Mesenchymal stem cell (in vitro differentiated cells and primary cell): ENCODE results near the gene GOLGA6L22. TPM values are rescaled to one million over a fixed set of nuclear protein-coding genes. Genes with fewer than 3 reads are reported as not detected.
"Not testable (repeated sequence)": the region's sequence is repeated elsewhere in the genome, so short reads cannot be mapped to it uniquely, and the experiment has no call there.

ENCODE experiments used
- DNase-seq: peaks from one replicate; pipeline ENCODE4 v3.0.0-alpha.2; 2013
- H2AFZ ChIP-seq: one replicate; pipeline ENCODE4 v1.6.1; 2013; ENCODE audit warnings: low read depth, mild to moderate bottlenecking, control low read depth, inconsistent platforms, low read length, moderate library complexity
- H2AK5ac ChIP-seq: 2 replicates; pipeline ENCODE4 v1.6.1; 2013; ENCODE audit warnings: low read length, moderate library complexity, mild to moderate bottlenecking, inconsistent platforms; ENCODE audit not compliant: severe bottlenecking
- H2BK120ac ChIP-seq: one replicate; pipeline ENCODE4 v1.6.1; 2013; ENCODE audit warnings: low read depth, mild to moderate bottlenecking, inconsistent platforms, low read length, moderate library complexity
- H2BK12ac ChIP-seq, 2 experiments: one replicate each; pipeline ENCODE4 v1.6.1; 2013; ENCODE audit warnings: inconsistent platforms in 2 of 2, low read length in 2 of 2, mild to moderate bottlenecking in 2 of 2, moderate library complexity in 2 of 2, control low read depth in 1 of 2
- H2BK15ac ChIP-seq: one replicate; pipeline ENCODE4 v1.6.1; 2013; ENCODE audit warnings: mild to moderate bottlenecking, low read depth, inconsistent platforms; ENCODE audit not compliant: poor library complexity, severe bottlenecking
- H2BK5ac ChIP-seq: 2 replicates; pipeline ENCODE4 v1.6.1; 2013; ENCODE audit warnings: low read depth, mild to moderate bottlenecking, low read length, control low read depth, inconsistent platforms; ENCODE audit not compliant: poor library complexity, severe bottlenecking
- H3K14ac ChIP-seq, 2 experiments: one replicate each; pipeline ENCODE4 v1.6.1; 2013; ENCODE audit warnings: inconsistent platforms in 2 of 2, low read length in 2 of 2, control low read depth in 1 of 2, mild to moderate bottlenecking in 1 of 2, moderate library complexity in 1 of 2
- H3K18ac ChIP-seq, 2 experiments: one replicate each; pipeline ENCODE4 v1.6.1; 2013; ENCODE audit warnings: inconsistent platforms in 2 of 2, low read length in 2 of 2, control low read depth in 1 of 2, low read depth in 1 of 2, mild to moderate bottlenecking in 1 of 2
- H3K23ac ChIP-seq, 2 experiments: one replicate each; pipeline ENCODE4 v1.6.1; 2013; ENCODE audit warnings: inconsistent platforms in 2 of 2, low read length in 2 of 2, mild to moderate bottlenecking in 2 of 2, moderate library complexity in 2 of 2, control low read depth in 1 of 2
- H3K27ac ChIP-seq: 2 replicates; pipeline ENCODE4 v1.5.1; 2013; ENCODE audit warnings: mild to moderate bottlenecking, moderate library complexity, low read length, control low read depth, inconsistent platforms; ENCODE audit not compliant: poor library complexity, severe bottlenecking
- H3K27me3 ChIP-seq, 2 experiments: 2 replicates each; pipeline versions ENCODE4 v1.6.1 to v1.7.0; 2013; ENCODE audit warnings: low read length in 2 of 2, mild to moderate bottlenecking in 2 of 2, moderate library complexity in 2 of 2, control low read depth in 1 of 2, inconsistent platforms in 1 of 2; ENCODE audit not compliant: control insufficient read depth in 1 of 2, insufficient read depth in 1 of 2
- H3K36me3 ChIP-seq, 2 experiments: 2 replicates each; pipeline versions ENCODE4 v1.6.1 to v1.7.0; 2013; ENCODE audit warnings: low read length in 2 of 2, control low read depth in 1 of 2, inconsistent platforms in 1 of 2, low read depth in 1 of 2, mild to moderate bottlenecking in 1 of 2; ENCODE audit not compliant: insufficient read depth in 2 of 2, control insufficient read depth in 1 of 2
- H3K4ac ChIP-seq, 2 experiments: one replicate each; pipeline ENCODE4 v1.6.1; 2013; ENCODE audit warnings: inconsistent platforms in 2 of 2, low read length in 2 of 2, mild to moderate bottlenecking in 2 of 2, moderate library complexity in 2 of 2, control low read depth in 1 of 2, low read depth in 1 of 2
- H3K4me1 ChIP-seq: 2 replicates; pipeline ENCODE4 v1.6.1; 2013; ENCODE audit warnings: low read depth, low read length, control low read depth; ENCODE audit not compliant: control insufficient read depth, insufficient read depth
- H3K4me2 ChIP-seq: 2 replicates; pipeline ENCODE4 v1.6.1; 2013; ENCODE audit warnings: low read length, mild to moderate bottlenecking, inconsistent platforms; ENCODE audit not compliant: poor library complexity, severe bottlenecking
- H3K4me3 ChIP-seq, 2 experiments: 2 replicates each; pipeline versions ENCODE4 v1.5.1 to v1.7.0; 2013; ENCODE audit warnings: low read length in 2 of 2, mild to moderate bottlenecking in 2 of 2, control low read depth in 1 of 2, low read depth in 1 of 2; ENCODE audit not compliant: insufficient read depth in 1 of 2
- H3K79me1 ChIP-seq: replicated peaks from 2 replicates; pipeline ENCODE4 v1.6.1; 2013; ENCODE audit warnings: mild to moderate bottlenecking, control low read depth, low read length, inconsistent platforms; ENCODE audit not compliant: poor library complexity, severe bottlenecking
- H3K9ac ChIP-seq: 2 replicates; pipeline ENCODE4 v1.7.0; 2013; ENCODE audit warnings: mild to moderate bottlenecking, low read length, moderate library complexity
- H3K9me3 ChIP-seq: 2 replicates; pipeline ENCODE4 v1.7.0; 2013; ENCODE audit warnings: mild to moderate bottlenecking, low read length; ENCODE audit not compliant: control insufficient read depth
- H4K8ac ChIP-seq: one replicate; pipeline ENCODE4 v1.6.1; 2013; ENCODE audit warnings: inconsistent platforms, mild to moderate bottlenecking, low read length, moderate library complexity
- H4K91ac ChIP-seq: one replicate; pipeline ENCODE4 v1.6.1; 2013; ENCODE audit warnings: mild to moderate bottlenecking, low read length, inconsistent platforms
- WGBS: methylation state at CpG from one replicate; pipeline ENCODE4 v1.1.7; 2013; ENCODE audit warnings: mixed read lengths; 5-methylcytosine and 5-hydroxymethylcytosine counted together
- small RNA-seq: library from polyadenylated mRNA; stranded (forward); fragments of <200 nt; extraction: miRNeasy Mini kit (QIAGEN cat#:217004); gene quantifications from one replicate; pipeline ENCODE3, GENCODE V24; 2013; ENCODE audit warnings: low read depth

The GOLGA6L22 gene

GRCh38 chr15:22506959-22507358 lies 48.3 kb downstream of the GOLGA6L22 start:
- not testable (repeated sequence) for H3K4me2 ChIP-seq, H2BK120ac ChIP-seq, H2BK5ac ChIP-seq, H4K91ac ChIP-seq, H3K27ac ChIP-seq, H2AK5ac ChIP-seq, H3K79me1 ChIP-seq, H2AFZ ChIP-seq, H3K4ac ChIP-seq, H3K4me1 ChIP-seq, H4K8ac ChIP-seq, H3K9ac ChIP-seq, H3K36me3 ChIP-seq, H2BK12ac ChIP-seq, H3K4me3 ChIP-seq, H3K9me3 ChIP-seq, H3K27me3 ChIP-seq, H3K18ac ChIP-seq, H3K23ac ChIP-seq, H3K14ac ChIP-seq, DNase-seq, H2BK15ac ChIP-seq
- WGBS, result no CpG with 5 or more reads among the region's 9 CpGs

- not testable (repeated sequence) for H2BK120ac ChIP-seq, H3K4me1 ChIP-seq, H2BK12ac ChIP-seq, H2BK15ac ChIP-seq, H4K8ac ChIP-seq, H3K27ac ChIP-seq, H3K9ac ChIP-seq, H2BK5ac ChIP-seq, H3K79me1 ChIP-seq, H3K4me2 ChIP-seq, H3K4ac ChIP-seq, H3K18ac ChIP-seq, H3K14ac ChIP-seq, H4K91ac ChIP-seq, H3K4me3 ChIP-seq, H3K36me3 ChIP-seq, H2AFZ ChIP-seq, H2AK5ac ChIP-seq, H3K27me3 ChIP-seq, H3K23ac ChIP-seq, DNase-seq, H3K9me3 ChIP-seq
- no CpG with 5 or more reads among the region's 15 CpGs for WGBS
Measured at GRCh38 chr15:22516140-22516539, 57.4 kb downstream of the GOLGA6L22 start.

Small RNA genes lying within 50 kb of the gene (small RNA-seq; reads per million reads assigned to genes)
- gene RN7SL545P, result not detected
